Activated CD4-positive, alpha-beta memory T cell treated with anti-CD3 and anti-CD28 coated beads for 36 hours (primary cell): ENCODE measurements around the gene RHEBL1. TPM values are rescaled to one million over a fixed set of nuclear protein-coding genes. Genes with fewer than 3 reads are reported as not detected.

Experiments used
- CTCF ChIA-PET: fragments of 350-600 bp; sonication (Branson Sonifier 250); formaldehyde crosslinking; loops from one replicate; lab custom pipeline; 2021; ENCODE audit warnings: antibody characterized with exemption, inconsistent platforms; lab: Charles Lee
- POLR2A ChIA-PET: fragments of 350-600 bp; sonication (Branson Sonifier 250); formaldehyde crosslinking; loops from one replicate; lab custom pipeline; 2021; ENCODE audit warnings: antibody characterized with exemption; lab: Charles Lee
- DNase-seq: peaks from one replicate; pipeline ENCODE4 v3.0.0-alpha.2; 2020
- H3K27ac Mint-ChIP-seq: one replicate; pipeline ENCODE4 v1.8.0; 2021; ENCODE audit warnings: mixed read lengths
- H3K27me3 Mint-ChIP-seq: one replicate; pipeline ENCODE4 v1.8.0; 2021; ENCODE audit warnings: mixed read lengths
- H3K36me3 Mint-ChIP-seq: one replicate; pipeline ENCODE4 v1.8.0; 2021; ENCODE audit warnings: mixed read lengths
- H3K4me1 Mint-ChIP-seq: one replicate; pipeline ENCODE4 v1.8.0; 2021; ENCODE audit warnings: low read depth, mixed read lengths
- H3K4me3 Mint-ChIP-seq: one replicate; pipeline ENCODE4 v1.8.0; 2021; ENCODE audit warnings: mild to moderate bottlenecking, mixed read lengths
- H3K9me3 Mint-ChIP-seq: one replicate; pipeline ENCODE4 v1.8.0; 2021; ENCODE audit warnings: mixed read lengths
- intact Hi-C: fragments of 100-400 bp; cut with micrococcal nuclease; formaldehyde crosslinking; loops from one replicate; pipeline ENCODE4 v1.15.1; 2023
- total RNA-seq, 2 experiments: library from RNA; stranded (reverse); gene quantifications; one replicate each; pipeline ENCODE4 v1.2.3, GENCODE V29; 2021

The RHEBL1 gene
- total RNA-seq, 2 experiments from 2014 or later, result 15.6 to 16.1 TPM

- intact Hi-C loops, result no loop called here
- Mint-ChIP-seq H3K27me3 (no peaks in the 10 kb centered on the region), H3K9me3 (no peaks in the 10 kb centered on the region), H3K4me3 (no peak overlapping the region), H3K27ac (no peak overlapping the region), H3K36me3 (peaks cover 44% of the 10 kb centered on the region), H3K4me1 (peaks cover 4% of the 10 kb centered on the region)
- CTCF ChIA-PET, result interaction anchor here (0.8 to 1.5 kb wide), 2 partner anchors 37 to 39 kb away, joined by 3 read pairs; no protein-coding TSS in a partner anchor
- POLR2A ChIA-PET, result no interaction called here
- no peak for DNase-seq
These were observed 42.9 kb downstream of the RHEBL1 start for GRCh38 chr12:49026678-49027480.

GRCh38 chr12:49026101-49026500, 43.7 kb downstream of the RHEBL1 start:
- Mint-ChIP-seq H3K9me3 (no peaks in the 10 kb centered on the region), H3K36me3 (peaks cover 44% of the 10 kb centered on the region), H3K27me3 (no peaks in the 10 kb centered on the region), H3K4me3 (no peak overlapping the region), H3K4me1 (peaks cover 4% of the 10 kb centered on the region), H3K27ac (peak overlapping the region; percentile 2)
- ChIA-PET POLR2A (no interaction called here), CTCF (no interaction called here)
- intact Hi-C loops, result no loop called here
- DNase-seq, result no peak

GRCh38 chr12:49025463-49025862, 44.3 kb downstream of the RHEBL1 start:
- ChIA-PET CTCF (interaction anchor here (1.0 kb wide), 1 partner anchor 18 kb away, joined by 4 read pairs; no protein-coding TSS in a partner anchor), POLR2A (interaction anchor here (1.1 kb wide), 1 partner anchor 18 kb away, joined by 4 read pairs; no protein-coding TSS in a partner anchor)
- peaks cover 41% of the 10 kb centered on the region for H3K36me3 Mint-ChIP-seq
- no peaks in the 10 kb centered on the region for H3K27me3 Mint-ChIP-seq
- DNase-seq, result no peak
- intact Hi-C loops, result no loop called here
- no peak overlapping the region for H3K4me3 Mint-ChIP-seq
- H3K9me3 Mint-ChIP-seq, result no peaks in the 10 kb centered on the region
- H3K4me1 Mint-ChIP-seq, result peaks cover 4% of the 10 kb centered on the region
- H3K27ac Mint-ChIP-seq, result peak overlapping the region; percentile 2

- CTCF ChIA-PET, result interaction anchor here (1.0 kb wide), 1 partner anchor 19 kb away, joined by 4 read pairs; no protein-coding TSS in a partner anchor
- intact Hi-C loops, result no loop called here
- Mint-ChIP-seq H3K4me3 (no peak overlapping the region), H3K9me3 (no peaks in the 10 kb centered on the region), H3K27ac (no peak overlapping the region), H3K4me1 (peaks cover 9% of the 10 kb centered on the region), H3K27me3 (no peaks in the 10 kb centered on the region), H3K36me3 (peaks cover 37% of the 10 kb centered on the region)
- no peak for DNase-seq
- POLR2A ChIA-PET, result interaction anchor here (1.1 kb wide), 1 partner anchor 19 kb away, joined by 4 read pairs; no protein-coding TSS in a partner anchor
These were observed 45.2 kb downstream of the RHEBL1 start for GRCh38 chr12:49024543-49024942.

GRCh38 chr12:49023812-49024211, 46.0 kb downstream of the RHEBL1 start:
- intact Hi-C loops, result no loop called here
- H3K27ac Mint-ChIP-seq, result no peak overlapping the region
- H3K4me1 Mint-ChIP-seq, result peaks cover 14% of the 10 kb centered on the region
- ChIA-PET POLR2A (no interaction called here), CTCF (interaction anchor here (1.1 to 2.5 kb wide), 3 partner anchors 20 to 36 kb away, joined by 4 to 6 read pairs (median 5); no protein-coding TSS in a partner anchor)
- H3K9me3 Mint-ChIP-seq, result no peaks in the 10 kb centered on the region
- H3K36me3 Mint-ChIP-seq, result peaks cover 31% of the 10 kb centered on the region
- no peak for DNase-seq
- H3K27me3 Mint-ChIP-seq, result no peaks in the 10 kb centered on the region
- H3K4me3 Mint-ChIP-seq, result no peak overlapping the region

- intact Hi-C loops, result no loop called here
- DNase-seq, result no peak
- ChIA-PET POLR2A (no interaction called here), CTCF (interaction anchor here (1.1 to 2.5 kb wide), 3 partner anchors 21 to 35 kb away, joined by 4 to 6 read pairs (median 5); no protein-coding TSS in a partner anchor)
- Mint-ChIP-seq H3K4me1 (peaks cover 19% of the 10 kb centered on the region), H3K27ac (peak overlapping the region; percentile 15), H3K36me3 (peaks cover 25% of the 10 kb centered on the region), H3K27me3 (no peaks in the 10 kb centered on the region), H3K9me3 (no peaks in the 10 kb centered on the region), H3K4me3 (no peak overlapping the region)
These were observed 47.1 kb downstream of the RHEBL1 start for GRCh38 chr12:49022558-49023178.

GRCh38 chr12:49021292-49021915, 48.4 kb downstream of the RHEBL1 start:
- H3K27me3 Mint-ChIP-seq, result no peaks in the 10 kb centered on the region
- no peak overlapping the region for H3K27ac Mint-ChIP-seq
- no peak for DNase-seq
- peaks cover 31% of the 10 kb centered on the region for H3K4me1 Mint-ChIP-seq
- H3K36me3 Mint-ChIP-seq, result peaks cover 27% of the 10 kb centered on the region
- CTCF ChIA-PET, result interaction anchor here (1.2 to 2.6 kb wide), 5 partner anchors 23 to 67 kb away, joined by 3 to 24 read pairs (median 9); no protein-coding TSS in a partner anchor
- no peak overlapping the region for H3K4me3 Mint-ChIP-seq
- intact Hi-C loops, result no loop called here
- POLR2A ChIA-PET, result no interaction called here
- H3K9me3 Mint-ChIP-seq, result no peaks in the 10 kb centered on the region

- no peaks in the 10 kb centered on the region for H3K27me3 Mint-ChIP-seq
- H3K27ac Mint-ChIP-seq, result no peak overlapping the region
- H3K9me3 Mint-ChIP-seq, result no peaks in the 10 kb centered on the region
- no peak overlapping the region for H3K4me3 Mint-ChIP-seq
- peaks cover 23% of the 10 kb centered on the region for H3K36me3 Mint-ChIP-seq
- H3K4me1 Mint-ChIP-seq, result peaks cover 33% of the 10 kb centered on the region
- intact Hi-C loops, result no loop called here
- CTCF ChIA-PET, result interaction anchor here (1.0 to 2.6 kb wide), 12 partner anchors 16 to 215 kb away, joined by 3 to 24 read pairs (median 6); partner anchors contain the start of genes DDX23 and RHEBL1
- no peak for DNase-seq
- POLR2A ChIA-PET, result interaction anchor here (1.1 to 1.2 kb wide), 2 partner anchors 22 to 28 kb away, joined by 3 to 4 read pairs; partner anchors contain the start of gene DDN
These were observed 49.3 kb downstream of the RHEBL1 start for GRCh38 chr12:49020441-49020840.

- CTCF ChIA-PET, result interaction anchor here (0.6 to 2.6 kb wide), 17 partner anchors 9 to 216 kb away, joined by 3 to 24 read pairs (median 5); partner anchors contain the start of genes DDX23 and RHEBL1
- Mint-ChIP-seq H3K36me3 (peaks cover 19% of the 10 kb centered on the region), H3K27me3 (no peaks in the 10 kb centered on the region), H3K27ac (peak overlapping the region; percentile 92), H3K4me3 (peak overlapping the region; percentile 95), H3K4me1 (peaks cover 40% of the 10 kb centered on the region), H3K9me3 (no peaks in the 10 kb centered on the region)
- DNase-seq, result peak; percentile 55
- intact Hi-C loops, result loop anchor here (2.0 to 5.0 kb wide), 3 partner anchors 37 to 248 kb away; partner anchors contain the start of genes TUBA1A and TUBA1C
- POLR2A ChIA-PET, result interaction anchor here (0.6 to 1.2 kb wide), 3 partner anchors 21 to 79 kb away, joined by 3 to 4 read pairs (median 3); partner anchors contain the start of gene DDN
These were observed 50.1 kb downstream of the RHEBL1 start for GRCh38 chr12:49019443-49020324.

GRCh38 chr12:49019120-49019430, 50.7 kb downstream of the RHEBL1 start:
- DNase-seq, result no peak
- peaks cover 18% of the 10 kb centered on the region for H3K36me3 Mint-ChIP-seq
- H3K4me3 Mint-ChIP-seq, result peak overlapping the region; percentile 95
- no peaks in the 10 kb centered on the region for H3K27me3 Mint-ChIP-seq
- ChIA-PET CTCF (interaction anchor here (0.6 to 2.4 kb wide), 7 partner anchors 9 to 167 kb away, joined by 3 to 24 read pairs (median 7); partner anchors contain the start of gene DDX23), POLR2A (interaction anchor here (0.6 to 1.2 kb wide), 2 partner anchors 29 to 79 kb away, joined by 3 read pairs; no protein-coding TSS in a partner anchor)
- no peaks in the 10 kb centered on the region for H3K9me3 Mint-ChIP-seq
- H3K4me1 Mint-ChIP-seq, result peaks cover 40% of the 10 kb centered on the region
- peak overlapping the region; percentile 92 for H3K27ac Mint-ChIP-seq
- intact Hi-C loops, result loop anchor here (2.0 to 5.0 kb wide), 3 partner anchors 38 to 248 kb away; partner anchors contain the start of genes TUBA1A and TUBA1C
